Measurements from ENCODE around the gene FYB1.
"Not testable (repeated sequence)": the region's sequence is repeated elsewhere in the genome, so short reads cannot be mapped to it uniquely, and the experiment has no call there.

FYB1 gene

DNA sequence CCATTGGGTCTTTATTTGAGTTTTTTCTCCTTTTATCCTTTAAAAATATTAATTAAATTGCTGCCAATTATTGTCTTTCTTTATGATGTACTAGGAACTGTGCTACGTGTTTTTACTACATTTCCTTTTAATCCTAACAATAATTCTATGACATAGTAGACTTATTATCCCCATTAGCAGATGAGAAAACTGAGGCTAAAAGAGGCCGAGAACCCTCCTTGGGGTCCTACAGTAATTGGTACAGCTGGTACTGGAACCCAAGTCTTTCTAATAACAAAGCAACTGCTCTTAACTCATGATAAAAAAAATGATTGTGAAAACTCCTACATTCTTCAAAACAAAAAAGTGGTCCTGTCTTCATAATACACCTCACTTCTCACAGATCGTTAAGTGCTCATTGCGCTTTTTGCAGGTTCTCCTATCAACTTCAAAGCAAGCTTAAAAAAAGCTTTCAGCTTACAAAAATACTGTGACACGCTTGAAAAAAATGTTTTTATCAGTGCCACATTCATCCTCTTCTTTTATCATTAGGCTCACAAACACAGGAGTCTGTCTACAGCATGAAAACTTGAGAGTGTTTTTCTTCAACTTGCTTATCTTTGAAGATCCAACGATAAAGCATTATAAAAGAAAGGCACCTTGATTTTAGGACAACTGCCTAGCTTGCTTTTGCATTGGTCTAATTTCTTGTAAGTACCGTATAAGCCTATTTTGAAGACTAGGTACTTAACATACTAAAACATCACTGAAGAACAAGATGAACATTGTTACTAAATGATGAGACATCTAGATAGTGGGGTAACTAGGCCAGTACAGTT is 32.4 kb downstream of the FYB1 start:
- Histone ChIP-seq H3K4me1 (ENCODE audit: control insufficient read depth, insufficient read depth, low read length) (no peaks in the 10 kb centered on the region), H3K27ac (ENCODE audit: low read length) (no peak overlapping the region), H3K27me3 (ENCODE audit: control insufficient read depth, insufficient read depth, low read length) (no peaks in the 10 kb centered on the region), H3K9me3 (ENCODE audit: control insufficient read depth, insufficient read depth, low read length) (no peaks in the 10 kb centered on the region), H3K36me3 (ENCODE audit: control insufficient read depth, insufficient read depth, low read length) (no peaks in the 10 kb centered on the region), H3K4me3 (ENCODE audit: low read length) (no peak overlapping the region)
- no CpG with 5 or more reads among the region's 7 CpGs for WGBS (ENCODE audit: insufficient coverage, insufficient read length)
- DNase-seq (ENCODE audit: low read depth, low spot score), result no peak

DNA sequence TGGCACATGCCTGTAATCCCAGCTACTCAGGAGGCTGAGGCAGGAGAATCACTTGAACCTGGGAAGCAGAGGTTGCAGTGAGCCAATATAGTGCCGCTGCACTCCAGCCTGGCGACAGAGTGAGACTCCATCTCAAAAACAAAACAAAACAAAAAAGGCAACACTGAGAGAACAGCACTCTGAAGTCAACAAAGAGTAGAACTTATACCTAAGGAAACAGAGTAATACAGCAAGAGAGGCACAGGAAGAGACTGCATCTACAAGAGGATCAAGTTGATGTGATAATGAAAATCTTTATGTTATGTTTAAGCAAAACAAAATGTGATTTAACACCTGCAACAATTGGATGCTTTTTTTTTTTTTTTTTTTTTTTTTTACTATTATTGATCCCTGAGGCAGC is 33.1 kb downstream of the FYB1 start:
- Histone ChIP-seq H3K27ac (ENCODE audit: low read length) (no peak overlapping the region), H3K4me1 (ENCODE audit: control insufficient read depth, insufficient read depth, low read length) (no peaks in the 10 kb centered on the region), H3K4me3 (ENCODE audit: low read length) (no peak overlapping the region), H3K36me3 (ENCODE audit: control insufficient read depth, insufficient read depth, low read length) (no peaks in the 10 kb centered on the region), H3K9me3 (ENCODE audit: control insufficient read depth, insufficient read depth, low read length) (no peaks in the 10 kb centered on the region), H3K27me3 (ENCODE audit: control insufficient read depth, insufficient read depth, low read length) (no peaks in the 10 kb centered on the region)
- WGBS (ENCODE audit: insufficient coverage, insufficient read length), result no CpG with 5 or more reads among the region's 2 CpGs
- DNase-seq (ENCODE audit: low read depth, low spot score), result no peak

DNA sequence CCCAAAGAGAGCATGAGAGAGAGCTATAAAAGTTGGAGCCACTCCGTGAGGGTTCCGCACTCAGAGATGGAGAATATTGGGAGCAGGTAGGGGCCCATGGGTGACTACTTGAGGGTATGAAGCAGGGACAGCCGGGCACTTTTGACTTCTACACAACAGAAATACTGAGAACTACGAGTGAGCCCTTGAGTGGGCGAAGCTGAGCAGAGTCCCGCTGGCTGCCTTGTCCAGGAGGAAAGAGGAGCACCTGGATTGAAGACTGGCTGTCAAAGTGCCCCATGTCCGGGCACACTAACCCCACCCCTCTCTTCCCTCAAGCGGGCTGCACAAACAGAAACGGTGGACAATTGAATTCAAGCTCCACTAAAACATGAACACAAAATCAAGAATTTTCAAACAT is 33.6 kb downstream of the FYB1 start:
- no peak for DNase-seq (ENCODE audit: low read depth, low spot score)
- Histone ChIP-seq H3K27me3 (ENCODE audit: control insufficient read depth, insufficient read depth, low read length) (no peaks in the 10 kb centered on the region), H3K4me1 (ENCODE audit: control insufficient read depth, insufficient read depth, low read length) (no peaks in the 10 kb centered on the region), H3K27ac (ENCODE audit: low read length) (no peak overlapping the region), H3K36me3 (ENCODE audit: control insufficient read depth, insufficient read depth, low read length) (no peaks in the 10 kb centered on the region), H3K9me3 (ENCODE audit: control insufficient read depth, insufficient read depth, low read length) (no peaks in the 10 kb centered on the region), H3K4me3 (ENCODE audit: low read length) (no peak overlapping the region)
- WGBS (ENCODE audit: insufficient coverage, insufficient read length), result no CpG with 5 or more reads among the region's 9 CpGs

DNA sequence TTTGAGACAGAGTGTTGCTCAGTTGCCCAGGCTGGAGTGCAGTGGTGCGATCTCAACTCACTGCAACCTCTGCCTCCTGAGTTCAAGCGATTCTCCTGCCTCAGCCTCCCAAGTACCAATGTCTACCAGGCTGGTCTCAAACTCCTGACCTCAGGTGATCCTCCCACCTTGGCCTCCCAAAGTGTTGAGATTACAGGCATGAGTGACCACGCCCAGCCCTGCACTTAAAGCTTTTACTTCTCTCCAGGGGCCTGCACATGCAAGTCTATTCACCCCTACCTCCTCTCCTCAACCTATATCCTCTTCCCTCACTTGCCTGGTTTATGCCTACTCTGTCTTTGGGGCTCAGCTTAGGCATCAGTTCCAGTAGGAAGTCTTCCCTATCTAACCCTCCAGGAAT is 39.8 kb downstream of the FYB1 start:
- H3K27ac ChIP-seq (ENCODE audit: low read length); H3K27me3 ChIP-seq (ENCODE audit: control insufficient read depth, insufficient read depth, low read length); H3K9me3 ChIP-seq (ENCODE audit: control insufficient read depth, insufficient read depth, low read length); H3K4me3 ChIP-seq (ENCODE audit: low read length); H3K4me1 ChIP-seq (ENCODE audit: control insufficient read depth, insufficient read depth, low read length); H3K36me3 ChIP-seq (ENCODE audit: control insufficient read depth, insufficient read depth, low read length); DNase-seq (ENCODE audit: low read depth, low spot score): not testable (repeated sequence)
- WGBS (ENCODE audit: insufficient coverage, insufficient read length), result no CpG with 5 or more reads among the region's 3 CpGs

DNA sequence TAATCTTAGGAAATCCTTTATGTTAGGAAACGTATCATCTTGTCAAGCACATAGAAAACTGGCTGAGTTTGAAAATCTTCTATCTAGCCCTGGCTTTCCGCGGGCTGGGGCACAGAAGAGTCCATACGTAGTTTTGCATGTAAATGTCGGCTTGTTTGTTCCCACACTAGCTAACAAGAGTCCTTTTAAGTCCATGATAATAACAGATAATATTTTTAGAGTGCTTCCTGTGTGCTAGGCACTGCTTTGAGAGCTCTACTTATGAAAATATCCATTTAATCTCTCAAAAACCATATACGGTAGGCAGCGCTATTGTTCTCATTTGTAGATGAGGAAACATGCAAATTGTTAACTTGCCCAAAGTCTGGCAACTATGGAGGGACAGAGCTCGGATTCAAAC is 40.5 kb downstream of the FYB1 start:
- Histone ChIP-seq H3K4me3 (ENCODE audit: low read length) (no peak overlapping the region), H3K27me3 (ENCODE audit: control insufficient read depth, insufficient read depth, low read length) (no peaks in the 10 kb centered on the region), H3K9me3 (ENCODE audit: control insufficient read depth, insufficient read depth, low read length) (no peaks in the 10 kb centered on the region), H3K36me3 (ENCODE audit: control insufficient read depth, insufficient read depth, low read length) (no peaks in the 10 kb centered on the region), H3K27ac (ENCODE audit: low read length) (no peak overlapping the region), H3K4me1 (ENCODE audit: control insufficient read depth, insufficient read depth, low read length) (no peaks in the 10 kb centered on the region)
- no peak for DNase-seq (ENCODE audit: low read depth, low spot score)
- WGBS (ENCODE audit: insufficient coverage, insufficient read length), result no CpG with 5 or more reads among the region's 8 CpGs

DNA sequence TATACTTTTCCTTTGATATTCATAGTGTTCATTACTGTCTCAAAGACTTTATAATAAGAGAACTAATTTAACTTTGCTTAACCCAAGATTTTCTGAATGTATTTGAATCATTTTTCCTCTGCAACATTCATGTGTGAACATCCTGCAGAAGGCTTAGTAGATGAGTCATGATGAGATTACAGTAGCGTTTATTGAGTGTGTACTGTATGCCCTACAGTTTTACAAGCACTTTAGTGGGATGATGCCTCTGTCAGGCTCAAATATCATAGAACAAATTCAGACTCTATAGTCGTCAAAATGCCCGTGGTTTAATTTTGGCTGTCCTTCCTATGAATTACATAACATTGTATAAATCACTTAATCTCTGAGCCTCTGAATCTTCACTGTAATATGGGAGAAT is 41.2 kb downstream of the FYB1 start:
- Histone ChIP-seq H3K4me3 (ENCODE audit: low read length) (no peak overlapping the region), H3K27ac (ENCODE audit: low read length) (no peak overlapping the region), H3K4me1 (ENCODE audit: control insufficient read depth, insufficient read depth, low read length) (no peaks in the 10 kb centered on the region)

DNA sequence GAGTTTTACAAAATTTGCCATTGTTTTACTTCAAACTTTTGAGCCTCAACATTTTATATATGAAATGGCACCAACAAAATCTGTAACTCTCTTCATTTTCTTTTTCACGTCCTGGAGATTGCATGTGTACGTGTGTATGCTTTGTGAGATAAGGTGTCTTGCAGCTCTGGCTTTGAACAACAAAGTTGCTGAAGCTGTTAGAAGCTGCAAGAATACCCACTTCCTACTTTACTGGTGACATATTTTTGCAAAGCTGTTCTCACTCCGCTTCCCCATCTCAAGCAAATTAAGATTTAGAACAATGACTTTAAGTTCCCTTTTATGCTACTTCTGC is 41.8 kb downstream of the FYB1 start:
- DNase-seq (ENCODE audit: low read depth, low spot score), result no peak
- H3K4me3 ChIP-seq (ENCODE audit: low read length), result no peak overlapping the region
- H3K4me1 ChIP-seq (ENCODE audit: control insufficient read depth, insufficient read depth, low read length), result no peaks in the 10 kb centered on the region
- H3K27me3 ChIP-seq (ENCODE audit: control insufficient read depth, insufficient read depth, low read length), result no peaks in the 10 kb centered on the region
- no peak overlapping the region for H3K27ac ChIP-seq (ENCODE audit: low read length)
- H3K9me3 ChIP-seq (ENCODE audit: control insufficient read depth, insufficient read depth, low read length), result no peaks in the 10 kb centered on the region
- no peaks in the 10 kb centered on the region for H3K36me3 ChIP-seq (ENCODE audit: control insufficient read depth, insufficient read depth, low read length)
- no CpG with 5 or more reads among the region's 3 CpGs for WGBS (ENCODE audit: insufficient coverage, insufficient read length)

More for the DNA sequence above, 41.2 kb downstream of the FYB1 start:
- Histone ChIP-seq H3K9me3 (ENCODE audit: control insufficient read depth, insufficient read depth, low read length) (no peaks in the 10 kb centered on the region), H3K27me3 (ENCODE audit: control insufficient read depth, insufficient read depth, low read length) (no peaks in the 10 kb centered on the region), H3K36me3 (ENCODE audit: control insufficient read depth, insufficient read depth, low read length) (no peaks in the 10 kb centered on the region)
- no CpG with 5 or more reads among the region's 3 CpGs for WGBS (ENCODE audit: insufficient coverage, insufficient read length)
- no peak for DNase-seq (ENCODE audit: low read depth, low spot score)

DNA sequence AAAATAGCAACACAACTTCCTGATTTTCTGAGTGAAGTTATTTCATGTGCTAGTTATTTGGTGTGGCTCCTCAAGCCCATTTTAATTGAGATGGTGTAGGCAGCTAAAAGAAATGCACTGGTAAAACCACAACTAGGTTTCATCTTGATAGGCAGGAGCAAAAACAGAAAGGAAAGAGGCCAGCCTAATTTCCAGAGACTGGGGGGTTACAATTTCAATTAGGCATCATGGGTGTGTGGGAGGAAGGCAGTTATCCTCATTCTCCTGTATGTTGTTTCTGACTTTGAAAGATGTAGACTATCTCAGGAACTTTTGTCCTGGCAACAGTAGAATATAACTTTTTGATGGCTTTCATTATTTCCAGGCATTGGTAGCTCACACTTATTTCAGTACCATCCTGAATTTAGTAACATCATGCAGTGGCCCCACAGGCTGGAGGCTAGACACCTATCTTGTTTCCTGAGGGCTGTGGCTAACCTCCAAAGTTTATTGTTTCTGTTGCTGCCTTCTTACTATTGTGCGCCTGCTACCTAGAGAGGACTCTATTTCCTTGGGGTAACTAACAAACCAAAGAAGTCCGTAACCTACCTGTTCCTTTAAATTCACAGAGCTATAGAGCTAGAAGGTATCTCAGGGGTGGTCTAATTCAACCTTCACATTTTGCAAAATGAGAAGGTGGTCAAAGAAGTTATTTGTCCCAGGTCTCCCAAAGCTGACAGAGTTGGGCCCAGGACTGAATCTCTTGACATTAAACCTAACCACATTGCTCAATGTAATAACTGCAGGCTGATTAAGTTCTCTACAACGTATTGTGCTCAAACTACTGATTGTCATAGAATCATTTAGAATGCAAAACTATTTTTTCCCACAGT is 42.4 kb downstream of the FYB1 start:
- no CpG with 5 or more reads among the region's 3 CpGs for WGBS (ENCODE audit: insufficient coverage, insufficient read length)
- no peak overlapping the region for H3K4me3 ChIP-seq (ENCODE audit: low read length)
- H3K4me1 ChIP-seq (ENCODE audit: control insufficient read depth, insufficient read depth, low read length), result no peaks in the 10 kb centered on the region
- H3K27me3 ChIP-seq (ENCODE audit: control insufficient read depth, insufficient read depth, low read length), result no peaks in the 10 kb centered on the region
- no peaks in the 10 kb centered on the region for H3K9me3 ChIP-seq (ENCODE audit: control insufficient read depth, insufficient read depth, low read length)
- no peak for DNase-seq (ENCODE audit: low read depth, low spot score)
- no peaks in the 10 kb centered on the region for H3K36me3 ChIP-seq (ENCODE audit: control insufficient read depth, insufficient read depth, low read length)
- no peak overlapping the region for H3K27ac ChIP-seq (ENCODE audit: low read length)

DNA sequence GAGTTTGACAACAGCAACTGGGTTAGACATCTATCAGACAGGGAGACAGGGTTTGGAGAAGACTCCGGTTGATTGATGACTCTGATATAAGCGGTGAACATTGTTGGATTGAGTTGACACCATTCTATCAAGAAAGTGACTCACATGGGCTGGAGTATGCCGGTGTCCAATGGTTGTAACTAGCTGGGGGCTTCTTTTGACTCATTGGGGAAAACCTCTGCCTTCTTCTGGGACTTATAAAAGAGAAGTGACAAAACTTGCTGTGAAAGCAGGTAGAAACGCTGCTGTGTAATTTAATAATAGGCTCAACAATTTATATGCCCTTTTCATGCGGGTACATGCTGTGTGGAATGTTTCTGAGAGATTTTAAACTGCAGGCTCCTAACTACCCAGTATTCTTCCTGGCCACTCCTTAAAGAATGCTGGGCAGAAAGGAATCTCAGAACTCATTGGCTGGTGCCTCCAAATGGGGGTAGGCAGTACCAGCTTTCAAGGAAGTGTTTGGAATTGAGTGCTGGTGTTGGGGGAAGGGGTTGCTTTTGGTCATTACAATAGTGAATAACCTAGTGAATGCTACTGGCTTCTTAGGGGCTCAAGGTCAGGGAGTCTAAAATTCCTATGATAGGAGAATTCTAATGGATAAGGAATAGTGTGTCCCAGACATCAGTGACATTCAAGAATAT is 43.9 kb downstream of the FYB1 start:
- H3K4me1 ChIP-seq (ENCODE audit: control insufficient read depth, insufficient read depth, low read length), result no peaks in the 10 kb centered on the region
- no peak overlapping the region for H3K27ac ChIP-seq (ENCODE audit: low read length)
- DNase-seq (ENCODE audit: low read depth, low spot score), result no peak
- no peaks in the 10 kb centered on the region for H3K9me3 ChIP-seq (ENCODE audit: control insufficient read depth, insufficient read depth, low read length)
- no peaks in the 10 kb centered on the region for H3K27me3 ChIP-seq (ENCODE audit: control insufficient read depth, insufficient read depth, low read length)
- no CpG with 5 or more reads among the region's 5 CpGs for WGBS (ENCODE audit: insufficient coverage, insufficient read length)
- no peak overlapping the region for H3K4me3 ChIP-seq (ENCODE audit: low read length)
- H3K36me3 ChIP-seq (ENCODE audit: control insufficient read depth, insufficient read depth, low read length), result no peaks in the 10 kb centered on the region

DNA sequence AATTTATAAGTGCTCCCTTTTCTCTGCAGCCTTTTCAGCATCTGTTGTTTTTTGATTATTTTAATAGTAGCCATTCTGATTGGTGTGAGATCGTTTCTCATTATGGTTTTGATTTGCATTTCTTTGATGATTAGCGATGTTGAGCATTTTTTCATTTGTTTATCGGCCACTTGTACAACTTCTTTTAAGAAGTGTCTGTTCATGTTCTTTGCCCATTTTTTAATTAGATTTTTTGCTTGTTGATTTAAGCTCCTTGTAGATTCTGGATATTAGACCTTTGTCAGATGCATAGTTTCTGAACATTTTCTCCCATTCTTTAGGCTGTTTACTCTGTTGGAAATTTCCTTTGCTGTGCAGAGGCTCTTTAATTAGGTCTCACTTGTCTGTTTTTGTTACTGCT is 46.3 kb downstream of the FYB1 start:
- DNase-seq (ENCODE audit: low read depth, low spot score), result no peak
- H3K27ac ChIP-seq (ENCODE audit: low read length), result no peak overlapping the region
- H3K4me3 ChIP-seq (ENCODE audit: low read length), result no peak overlapping the region
- H3K27me3 ChIP-seq (ENCODE audit: control insufficient read depth, insufficient read depth, low read length), result no peaks in the 10 kb centered on the region
- H3K4me1 ChIP-seq (ENCODE audit: control insufficient read depth, insufficient read depth, low read length), result no peaks in the 10 kb centered on the region
- no CpG with 5 or more reads among the region's 3 CpGs for WGBS (ENCODE audit: insufficient coverage, insufficient read length)
- H3K9me3 ChIP-seq (ENCODE audit: control insufficient read depth, insufficient read depth, low read length), result no peaks in the 10 kb centered on the region
- no peaks in the 10 kb centered on the region for H3K36me3 ChIP-seq (ENCODE audit: control insufficient read depth, insufficient read depth, low read length)

Data from iPS DF 6.9 (cell line).